Measurements from ENCODE around the gene ANO7.

ANO7 gene

GRCh38 chr2:241202268-241202585 lies 13.8 kb downstream of the ANO7 start:
- Histone ChIP-seq H3K36me3 (ENCODE audit: control insufficient read depth in 1 of 2, insufficient read depth in 2 of 2, low read length in 2 of 2) (no peaks in the 10 kb centered on the region), H3K9me3 (ENCODE audit: insufficient read depth, low read depth, low read length) (peaks cover 2% of the 10 kb centered on the region), H3K14ac (ENCODE audit: low read length) (no peak overlapping the region), H3K79me2 (ENCODE audit: control insufficient read depth, insufficient read depth, low read length, poor library complexity) (no peaks in the 10 kb centered on the region), H4K91ac (ENCODE audit: low read depth, low read length) (peak overlapping the region; percentile 12), H4K8ac (ENCODE audit: low read depth, low read length) (no peak overlapping the region), H3K4me1 (ENCODE audit: control insufficient read depth in 1 of 2, insufficient read depth in 2 of 2, low read length in 2 of 2) (peaks cover 0 to 8% of the 10 kb centered on the region in 2 experiments), H4K12ac (ENCODE audit: low read depth, low read length) (no peak overlapping the region), H2AFZ (ENCODE audit: insufficient read depth, low read length, poor library complexity) (no peak overlapping the region), H3K23ac (ENCODE audit: low read length) (no peak overlapping the region), H3K4ac (ENCODE audit: low read depth, low read length) (no peak overlapping the region), H2BK12ac (ENCODE audit: low read length) (no peak overlapping the region), H2BK120ac (ENCODE audit: insufficient read depth, low read length, poor library complexity) (no peak overlapping the region), H3K27me3 (ENCODE audit: insufficient read depth, low read length) (no peaks in the 10 kb centered on the region), H3K79me1 (ENCODE audit: low read length) (peaks cover 2% of the 10 kb centered on the region), H2BK5ac (ENCODE audit: low read depth, low read length, poor library complexity) (no peak overlapping the region), H3K27ac (ENCODE audit: low read depth, low read length) (no peak overlapping the region), H3K9ac (ENCODE audit: low read length) (no peak overlapping the region), H3K4me2 (ENCODE audit: low read length) (no peak overlapping the region), H3K4me3 (ENCODE audit: low read depth, low read length) (no peak overlapping the region), H3K18ac (ENCODE audit: low read length) (no peak overlapping the region), H2AK5ac (ENCODE audit: low read length) (no peak overlapping the region)
- no CpG with 5 or more reads among the region's 15 CpGs for WGBS (ENCODE audit: extremely low coverage, insufficient coverage, insufficient read length)
- no peak for DNase-seq

GRCh38 chr2:241202681-241203080 lies 14.2 kb downstream of the ANO7 start:
- H3K27me3 ChIP-seq (ENCODE audit: insufficient read depth, low read length): no peaks in the 10 kb centered on the region
- H2AFZ ChIP-seq (ENCODE audit: insufficient read depth, low read length, poor library complexity): no peak overlapping the region
- no peak overlapping the region for H3K4me2 ChIP-seq (ENCODE audit: low read length)
- H3K4me1 ChIP-seq (ENCODE audit: control insufficient read depth in 1 of 2, insufficient read depth in 2 of 2, low read length in 2 of 2): peaks cover 0 to 8% of the 10 kb centered on the region in 2 experiments
- H2BK5ac ChIP-seq (ENCODE audit: low read depth, low read length, poor library complexity): no peak overlapping the region
- H4K91ac ChIP-seq (ENCODE audit: low read depth, low read length): no peak overlapping the region
- H3K36me3 ChIP-seq (ENCODE audit: control insufficient read depth in 1 of 2, insufficient read depth in 2 of 2, low read length in 2 of 2): no peaks in the 10 kb centered on the region
- no peak overlapping the region for H3K14ac ChIP-seq (ENCODE audit: low read length)
- H3K23ac ChIP-seq (ENCODE audit: low read length): no peak overlapping the region
- H3K79me2 ChIP-seq (ENCODE audit: control insufficient read depth, insufficient read depth, low read length, poor library complexity): no peaks in the 10 kb centered on the region
- H3K9ac ChIP-seq (ENCODE audit: low read length): no peak overlapping the region
- no peak overlapping the region for H3K4ac ChIP-seq (ENCODE audit: low read depth, low read length)
- no peak overlapping the region for H2AK5ac ChIP-seq (ENCODE audit: low read length)
- WGBS (ENCODE audit: extremely low coverage, insufficient coverage, insufficient read length): no CpG with 5 or more reads among the region's 9 CpGs
- no peak overlapping the region for H3K27ac ChIP-seq (ENCODE audit: low read depth, low read length)
- H4K12ac ChIP-seq (ENCODE audit: low read depth, low read length): no peak overlapping the region
- H3K9me3 ChIP-seq (ENCODE audit: insufficient read depth, low read depth, low read length): peaks cover 2% of the 10 kb centered on the region
- no peak overlapping the region for H3K18ac ChIP-seq (ENCODE audit: low read length)
- no peak overlapping the region for H2BK120ac ChIP-seq (ENCODE audit: insufficient read depth, low read length, poor library complexity)
- DNase-seq: no peak
- no peak overlapping the region for H2BK12ac ChIP-seq (ENCODE audit: low read length)
- H4K8ac ChIP-seq (ENCODE audit: low read depth, low read length): no peak overlapping the region
- H3K79me1 ChIP-seq (ENCODE audit: low read length): peaks cover 2% of the 10 kb centered on the region
- no peak overlapping the region for H3K4me3 ChIP-seq (ENCODE audit: low read depth, low read length)

GRCh38 chr2:241203218-241204009 lies 14.9 kb downstream of the ANO7 start:
- no CpG with 5 or more reads among the region's 27 CpGs for WGBS (ENCODE audit: extremely low coverage, insufficient coverage, insufficient read length)
- H3K18ac ChIP-seq (ENCODE audit: low read length): no peak overlapping the region

GRCh38 chr2:241204010-241204384 lies 15.5 kb downstream of the ANO7 start:
- no peak overlapping the region for H4K91ac ChIP-seq (ENCODE audit: low read depth, low read length)
- WGBS (ENCODE audit: extremely low coverage, insufficient coverage, insufficient read length): no CpG with 5 or more reads among the region's 10 CpGs
- H2BK12ac ChIP-seq (ENCODE audit: low read length): no peak overlapping the region
- no peak overlapping the region for H3K9ac ChIP-seq (ENCODE audit: low read length)
- H2AK5ac ChIP-seq (ENCODE audit: low read length): no peak overlapping the region
- H3K4me1 ChIP-seq (ENCODE audit: control insufficient read depth in 1 of 2, insufficient read depth in 2 of 2, low read length in 2 of 2): peaks cover 0 to 8% of the 10 kb centered on the region in 2 experiments
- H3K4ac ChIP-seq (ENCODE audit: low read depth, low read length): no peak overlapping the region
- no peak overlapping the region for H4K8ac ChIP-seq (ENCODE audit: low read depth, low read length)
- no peak overlapping the region for H3K4me2 ChIP-seq (ENCODE audit: low read length)
- H2BK5ac ChIP-seq (ENCODE audit: low read depth, low read length, poor library complexity): no peak overlapping the region
- no peak overlapping the region for H3K27ac ChIP-seq (ENCODE audit: low read depth, low read length)
- no peak overlapping the region for H3K14ac ChIP-seq (ENCODE audit: low read length)
- no peak overlapping the region for H3K18ac ChIP-seq (ENCODE audit: low read length)
- no peaks in the 10 kb centered on the region for H3K36me3 ChIP-seq (ENCODE audit: control insufficient read depth in 1 of 2, insufficient read depth in 2 of 2, low read length in 2 of 2)
- no peaks in the 10 kb centered on the region for H3K9me3 ChIP-seq (ENCODE audit: insufficient read depth, low read depth, low read length)
- H4K12ac ChIP-seq (ENCODE audit: low read depth, low read length): no peak overlapping the region
- H3K79me1 ChIP-seq (ENCODE audit: low read length): peaks cover 2% of the 10 kb centered on the region
- H3K4me3 ChIP-seq (ENCODE audit: low read depth, low read length): no peak overlapping the region
- no peaks in the 10 kb centered on the region for H3K27me3 ChIP-seq (ENCODE audit: insufficient read depth, low read length)
- H2BK120ac ChIP-seq (ENCODE audit: insufficient read depth, low read length, poor library complexity): no peak overlapping the region
- DNase-seq: no peak
- H2AFZ ChIP-seq (ENCODE audit: insufficient read depth, low read length, poor library complexity): no peak overlapping the region
- H3K23ac ChIP-seq (ENCODE audit: low read length): no peak overlapping the region
- no peaks in the 10 kb centered on the region for H3K79me2 ChIP-seq (ENCODE audit: control insufficient read depth, insufficient read depth, low read length, poor library complexity)

More at GRCh38 chr2:241203218-241204009, 14.9 kb downstream of the ANO7 start:
- no peak overlapping the region for H2BK5ac ChIP-seq (ENCODE audit: low read depth, low read length, poor library complexity)
- no peak for DNase-seq
- H3K23ac ChIP-seq (ENCODE audit: low read length): no peak overlapping the region
- no peak overlapping the region for H4K91ac ChIP-seq (ENCODE audit: low read depth, low read length)
- H2BK12ac ChIP-seq (ENCODE audit: low read length): no peak overlapping the region
- H2AK5ac ChIP-seq (ENCODE audit: low read length): no peak overlapping the region
- no peak overlapping the region for H3K4ac ChIP-seq (ENCODE audit: low read depth, low read length)
- H2AFZ ChIP-seq (ENCODE audit: insufficient read depth, low read length, poor library complexity): no peak overlapping the region
- no peak overlapping the region for H4K8ac ChIP-seq (ENCODE audit: low read depth, low read length)
- H3K4me2 ChIP-seq (ENCODE audit: low read length): no peak overlapping the region
- H3K36me3 ChIP-seq (ENCODE audit: control insufficient read depth in 1 of 2, insufficient read depth in 2 of 2, low read length in 2 of 2): no peaks in the 10 kb centered on the region
- no peak overlapping the region for H4K12ac ChIP-seq (ENCODE audit: low read depth, low read length)
- no peaks in the 10 kb centered on the region for H3K27me3 ChIP-seq (ENCODE audit: insufficient read depth, low read length)
- H3K79me1 ChIP-seq (ENCODE audit: low read length): peaks cover 2% of the 10 kb centered on the region
- no peak overlapping the region for H3K9ac ChIP-seq (ENCODE audit: low read length)
- no peak overlapping the region for H2BK120ac ChIP-seq (ENCODE audit: insufficient read depth, low read length, poor library complexity)
- no peak overlapping the region for H3K27ac ChIP-seq (ENCODE audit: low read depth, low read length)
- no peaks in the 10 kb centered on the region for H3K79me2 ChIP-seq (ENCODE audit: control insufficient read depth, insufficient read depth, low read length, poor library complexity)
- H3K4me1 ChIP-seq (ENCODE audit: control insufficient read depth in 1 of 2, insufficient read depth in 2 of 2, low read length in 2 of 2): peaks cover 0 to 8% of the 10 kb centered on the region in 2 experiments
- H3K14ac ChIP-seq (ENCODE audit: low read length): no peak overlapping the region
- peaks cover 2% of the 10 kb centered on the region for H3K9me3 ChIP-seq (ENCODE audit: insufficient read depth, low read depth, low read length)
- no peak overlapping the region for H3K4me3 ChIP-seq (ENCODE audit: low read depth, low read length)
